ENCODE results near the gene OPA1. TPM values are rescaled to one million over a fixed set of nuclear protein-coding genes. Genes with fewer than 3 reads are reported as not detected.

OPA1 gene
- total and polyA plus RNA-seq, 2 of the 13 experiments (the other 11 are each of a cell fraction or from before 2014, with no cell fraction given): 26.7 to 78.5 TPM

DNA sequence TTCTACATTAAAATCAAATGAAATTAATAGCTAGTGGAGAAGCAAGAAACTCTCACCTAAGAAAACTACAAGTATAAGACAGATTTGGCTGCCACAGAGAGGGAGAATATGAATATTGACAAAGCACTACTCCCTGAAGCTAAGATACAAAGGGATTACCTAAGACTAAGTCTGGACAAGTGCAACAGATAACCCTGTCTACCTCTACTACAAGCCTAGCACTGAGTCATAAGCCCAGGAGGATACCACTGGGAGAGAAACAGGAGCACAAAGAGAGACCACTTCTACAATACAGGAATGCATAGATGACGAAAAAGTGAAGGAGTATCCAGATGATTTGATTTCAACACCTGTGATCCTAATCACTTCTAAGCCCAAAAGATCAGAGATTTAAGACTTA is 48.7 kb upstream of the OPA1 start:
- Histone ChIP-seq H3K79me2 (ENCODE audit: insufficient read depth, low read length) (no peaks in the 10 kb centered on the region), H3K4me2 (ENCODE audit: low read depth, low read length) (no peak overlapping the region), H3K36me3 (replicated peaks in 1 of 2; ENCODE audit: control insufficient read depth in 1 of 2, insufficient read depth in 2 of 2, low read length in 2 of 2) (no peaks in the 10 kb centered on the region), H3K27me3 (ENCODE audit: control insufficient read depth in 1 of 2, insufficient read depth in 2 of 2, low read length in 2 of 2) (no peaks in the 10 kb centered on the region), H3K4me3 (replicated peaks in 1 of 3; ENCODE audit: insufficient read depth in 1 of 3, low read depth in 2 of 3, low read length in 3 of 3) (no peak overlapping the region), H4K20me1 (ENCODE audit: insufficient read depth, low read length) (no peaks in the 10 kb centered on the region), H3K9ac (ENCODE audit: insufficient read depth, low read depth, low read length) (no peak overlapping the region), H3K9me3 (ENCODE audit: low read length) (peaks cover 8% of the 10 kb centered on the region), H3K27ac (ENCODE audit: extremely low read length, insufficient read depth, low read length) (no peak overlapping the region), H3K4me1 (ENCODE audit: insufficient read depth, low read length) (no peaks in the 10 kb centered on the region), H2AFZ (ENCODE audit: low read length) (no peak overlapping the region)
- ATAC-seq: no peak
- no TSS peak for BruUV-seq (replicated peaks)
- TF ChIP-seq TBX2 (CRISPR knock-in tag; IDR thresholded peaks at IDR 0.05; ENCODE audit: borderline replicate concordance) (no peak), SMC3 (IDR thresholded peaks at IDR 0.05; ENCODE audit: low read length) (no peak), NR2F2 (IDR thresholded peaks at IDR 0.05; ENCODE audit: borderline replicate concordance, low read depth) (no peak), ZNF546 (CRISPR knock-in tag; conservative IDR thresholded peaks at IDR 0.05) (no peak)
- TF ChIP-seq, protein P1, sequence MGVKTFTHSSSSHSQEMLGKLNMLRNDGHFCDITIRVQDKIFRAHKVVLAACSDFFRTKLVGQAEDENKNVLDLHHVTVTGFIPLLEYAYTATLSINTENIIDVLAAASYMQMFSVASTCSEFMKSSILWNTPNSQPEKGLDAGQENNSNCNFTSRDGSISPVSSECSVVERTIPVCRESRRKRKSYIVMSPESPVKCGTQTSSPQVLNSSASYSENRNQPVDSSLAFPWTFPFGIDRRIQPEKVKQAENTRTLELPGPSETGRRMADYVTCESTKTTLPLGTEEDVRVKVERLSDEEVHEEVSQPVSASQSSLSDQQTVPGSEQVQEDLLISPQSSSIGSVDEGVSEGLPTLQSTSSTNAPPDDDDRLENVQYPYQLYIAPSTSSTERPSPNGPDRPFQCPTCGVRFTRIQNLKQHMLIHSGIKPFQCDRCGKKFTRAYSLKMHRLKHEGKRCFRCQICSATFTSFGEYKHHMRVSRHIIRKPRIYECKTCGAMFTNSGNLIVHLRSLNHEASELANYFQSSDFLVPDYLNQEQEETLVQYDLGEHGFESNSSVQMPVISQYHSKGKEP (CRISPR knock-in tag; IDR thresholded peaks at IDR 0.05): no peak
- 0% methylated on average over 1 of the region's 1 CpG for WGBS (ENCODE audit: low lambda C conversion rate)
- in situ Hi-C loops (cut with HindIII; ENCODE audit: extremely low pct_ligation_motif_present, low pct_unique_long_range_greater_than_20kb) (no loop called here), intact Hi-C loops (cut with micrococcal nuclease; ENCODE audit: unreplicated experiment) (no loop called here)
- FAIRE-seq: no peak
- POLR2A ChIA-PET: no interaction called here
- no peak for DNase-seq (ENCODE audit: low spot score)
- CTCF ChIA-PET (ENCODE audit: low intra/inter-chr PET ratio, low total read pairs): no interaction called here

DNA sequence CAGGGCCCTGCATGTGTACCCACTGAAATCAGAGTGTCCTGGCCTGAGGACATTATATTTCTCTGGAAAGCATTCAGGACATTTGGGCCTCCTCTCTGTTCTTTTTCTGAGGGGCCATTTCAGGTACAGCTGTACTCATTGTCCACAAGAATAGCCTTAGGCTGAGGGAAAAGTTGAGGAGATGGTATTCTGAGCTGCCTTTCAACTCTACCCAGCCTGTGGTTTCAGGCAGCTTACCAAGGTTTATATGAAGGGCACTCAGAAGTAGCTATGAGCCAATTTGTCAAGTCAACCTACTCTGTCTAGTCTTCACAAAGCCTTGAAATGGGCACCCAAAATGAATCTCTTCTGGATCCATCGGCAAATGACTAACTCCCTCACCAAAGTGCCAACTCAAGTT is 47.7 kb upstream of the OPA1 start:
- 0% methylated on average over 1 of the region's 1 CpG for WGBS (ENCODE audit: low lambda C conversion rate)
- POLR2A ChIA-PET: no interaction called here
- no TSS peak for BruUV-seq (replicated peaks)
- TF ChIP-seq ZFP41 (CRISPR knock-in tag; IDR thresholded peaks at IDR 0.05; ENCODE audit: borderline replicate concordance): no peak
- no peak for TF ChIP-seq HOXA5 (CRISPR knock-in tag; IDR thresholded peaks at IDR 0.05)
- no peak for TF ChIP-seq ZNF430 (CRISPR knock-in tag; IDR thresholded peaks at IDR 0.05)
- TF ChIP-seq NCOR1 (IDR thresholded peaks at IDR 0.05; ENCODE audit: borderline replicate concordance, low read length): no peak
- TF ChIP-seq ZNF30 (CRISPR knock-in tag; IDR thresholded peaks at IDR 0.05): no peak
- no peak for TF ChIP-seq ERF (CRISPR knock-in tag; IDR thresholded peaks at IDR 0.05)
- no peak for TF ChIP-seq ZFAT (CRISPR knock-in tag; conservative IDR thresholded peaks at IDR 0.05)
- no peak for TF ChIP-seq MIER2 (CRISPR knock-in tag; IDR thresholded peaks at IDR 0.05)
- no peak for TF ChIP-seq ATRX (CRISPR knock-in tag; IDR thresholded peaks at IDR 0.05; ENCODE audit: borderline replicate concordance)
- TF ChIP-seq, protein P2, sequence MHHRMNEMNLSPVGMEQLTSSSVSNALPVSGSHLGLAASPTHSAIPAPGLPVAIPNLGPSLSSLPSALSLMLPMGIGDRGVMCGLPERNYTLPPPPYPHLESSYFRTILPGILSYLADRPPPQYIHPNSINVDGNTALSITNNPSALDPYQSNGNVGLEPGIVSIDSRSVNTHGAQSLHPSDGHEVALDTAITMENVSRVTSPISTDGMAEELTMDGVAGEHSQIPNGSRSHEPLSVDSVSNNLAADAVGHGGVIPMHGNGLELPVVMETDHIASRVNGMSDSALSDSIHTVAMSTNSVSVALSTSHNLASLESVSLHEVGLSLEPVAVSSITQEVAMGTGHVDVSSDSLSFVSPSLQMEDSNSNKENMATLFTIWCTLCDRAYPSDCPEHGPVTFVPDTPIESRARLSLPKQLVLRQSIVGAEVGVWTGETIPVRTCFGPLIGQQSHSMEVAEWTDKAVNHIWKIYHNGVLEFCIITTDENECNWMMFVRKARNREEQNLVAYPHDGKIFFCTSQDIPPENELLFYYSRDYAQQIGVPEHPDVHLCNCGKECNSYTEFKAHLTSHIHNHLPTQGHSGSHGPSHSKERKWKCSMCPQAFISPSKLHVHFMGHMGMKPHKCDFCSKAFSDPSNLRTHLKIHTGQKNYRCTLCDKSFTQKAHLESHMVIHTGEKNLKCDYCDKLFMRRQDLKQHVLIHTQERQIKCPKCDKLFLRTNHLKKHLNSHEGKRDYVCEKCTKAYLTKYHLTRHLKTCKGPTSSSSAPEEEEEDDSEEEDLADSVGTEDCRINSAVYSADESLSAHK (CRISPR knock-in tag; IDR thresholded peaks at IDR 0.05; ENCODE audit: borderline replicate concordance): no peak
- TF ChIP-seq, protein P3, sequence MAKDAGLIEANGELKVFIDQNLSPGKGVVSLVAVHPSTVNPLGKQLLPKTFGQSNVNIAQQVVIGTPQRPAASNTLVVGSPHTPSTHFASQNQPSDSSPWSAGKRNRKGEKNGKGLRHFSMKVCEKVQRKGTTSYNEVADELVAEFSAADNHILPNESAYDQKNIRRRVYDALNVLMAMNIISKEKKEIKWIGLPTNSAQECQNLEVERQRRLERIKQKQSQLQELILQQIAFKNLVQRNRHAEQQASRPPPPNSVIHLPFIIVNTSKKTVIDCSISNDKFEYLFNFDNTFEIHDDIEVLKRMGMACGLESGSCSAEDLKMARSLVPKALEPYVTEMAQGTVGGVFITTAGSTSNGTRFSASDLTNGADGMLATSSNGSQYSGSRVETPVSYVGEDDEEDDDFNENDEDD (CRISPR knock-in tag; IDR thresholded peaks at IDR 0.05; ENCODE audit: borderline replicate concordance): no peak

More for the DNA sequence above, 47.7 kb upstream of the OPA1 start:
- FAIRE-seq (no peak), ATAC-seq (no peak), DNase-seq (ENCODE audit: low spot score) (no peak)
- Histone ChIP-seq H2AFZ (ENCODE audit: low read length) (no peak overlapping the region), H3K9me3 (ENCODE audit: low read length) (peaks cover 8% of the 10 kb centered on the region), H3K79me2 (ENCODE audit: insufficient read depth, low read length) (no peaks in the 10 kb centered on the region), H3K9ac (ENCODE audit: insufficient read depth, low read depth, low read length) (no peak overlapping the region), H3K4me2 (ENCODE audit: low read depth, low read length) (no peak overlapping the region), H3K27me3 (ENCODE audit: control insufficient read depth in 1 of 2, insufficient read depth in 2 of 2, low read length in 2 of 2) (no peaks in the 10 kb centered on the region), H3K27ac (ENCODE audit: extremely low read length, insufficient read depth, low read length) (no peak overlapping the region), H3K4me1 (ENCODE audit: insufficient read depth, low read length) (no peaks in the 10 kb centered on the region), H3K36me3 (replicated peaks in 1 of 2; ENCODE audit: control insufficient read depth in 1 of 2, insufficient read depth in 2 of 2, low read length in 2 of 2) (no peaks in the 10 kb centered on the region), H4K20me1 (ENCODE audit: insufficient read depth, low read length) (no peaks in the 10 kb centered on the region), H3K4me3 (replicated peaks in 1 of 3; ENCODE audit: insufficient read depth in 1 of 3, low read depth in 2 of 3, low read length in 3 of 3) (no peak overlapping the region)
- intact Hi-C loops (cut with micrococcal nuclease; ENCODE audit: unreplicated experiment) (no loop called here), in situ Hi-C loops (cut with HindIII; ENCODE audit: extremely low pct_ligation_motif_present, low pct_unique_long_range_greater_than_20kb) (no loop called here)
- CTCF ChIA-PET (ENCODE audit: low intra/inter-chr PET ratio, low total read pairs): no interaction called here
